Hypothalamus (tissue), 51 donors: Measurements from ENCODE around the gene CLIP2.

ENCODE experiments used
- DNase-seq, 51 donors: peaks; one replicate each; lab custom pipeline; 2025; lab: John Stamatoyannopoulos, UW

The CLIP2 gene

GRCh38 chr7:74455291-74455804, 166.1 kb downstream of the CLIP2 start:
- DNase-seq: peak in 34 of 51 donors; percentile 14 to 70 (median 49)
